Lower leg skin (tissue), 4 donors: ENCODE data around the gene MFSD12. TPM values are rescaled to one million over a fixed set of nuclear protein-coding genes. Genes with fewer than 3 reads are reported as not detected.
"Not testable (repeated sequence)": the region's sequence is repeated elsewhere in the genome, so short reads cannot be mapped to it uniquely, and the experiment has no call there.

Experiments used
- DNase-seq, 2 donors: peaks; one replicate each; pipeline ENCODE4 v3.0.0-alpha.2; 2019; ENCODE audit warnings: low spot score in 2 of 2
- H3K4me3 ChIP-seq: fragments of 200-600 bp; sonication (generic); 2 replicates; pipeline ENCODE4 v1.5.1; 2017; ENCODE audit warnings: mild to moderate bottlenecking, low read depth; ENCODE audit not compliant: poor library complexity, severe bottlenecking
- CTCF ChIP-seq, 3 donors: fragments of 450-650 bp; IDR thresholded peaks; one replicate each; pipeline ENCODE4 v1.5.1; 2016; ENCODE audit warnings: antibody characterized with exemption in 3 of 3, mild to moderate bottlenecking in 3 of 3, moderate library complexity in 2 of 3
- POLR2A ChIP-seq, 2 donors: fragments of 450-650 bp; IDR thresholded peaks; one replicate each; pipeline ENCODE4 v1.6.1; 2016 to 2017; ENCODE audit warnings: antibody characterized with exemption in 2 of 2, mild to moderate bottlenecking in 1 of 2, moderate library complexity in 1 of 2
- WGBS, 2 donors: methylation state at CpG; one replicate each; pipeline ENCODE4 v1.1.5; 2018; 5-methylcytosine and 5-hydroxymethylcytosine counted together
- intact Hi-C: fragments of 100-400 bp; cut with DNase I; formaldehyde crosslinking; loops from one replicate; pipeline ENCODE4 v1.15.0; 2023; ENCODE audit warnings: low total_unique reads
- total RNA-seq, 4 donors: library from RNA; depleted of rRNA; stranded (reverse); fragments of >200 nt; gene quantifications; one replicate each; pipeline ENCODE4 v1.1.0, GENCODE V29; 2016

MFSD12 gene
- total RNA-seq, 4 donors from 2014 or later: 43.3 to 98.2 (median 56.3) TPM

- TF ChIP-seq CTCF (IDR thresholded peaks at IDR 0.05) (no peak), POLR2A (IDR thresholded peaks at IDR 0.05) (no peak)
- DNase-seq: no peak
- 56 to 57% methylated on average over 25 to 28 of the region's 31 CpGs for WGBS, 2 donors
- H3K4me3 ChIP-seq: no peak overlapping the region
- intact Hi-C loops: no loop called here
Measured at GRCh38 chr19:3586707-3587346, 29.4 kb upstream of the MFSD12 start.

GRCh38 chr19:3586127-3586626, 28.8 kb upstream of the MFSD12 start:
- DNase-seq: no peak
- TF ChIP-seq POLR2A (IDR thresholded peaks at IDR 0.05) (no peak), CTCF (IDR thresholded peaks at IDR 0.05) (no peak)
- intact Hi-C loops: no loop called here
- no peak overlapping the region for H3K4me3 ChIP-seq
- WGBS, 2 donors: 13 to 28% methylated on average over 13 to 15 of the region's 16 CpGs

GRCh38 chr19:3585301-3586126, 28.1 kb upstream of the MFSD12 start, which contains the start of gene GIPC3:
Gene GIPC3, plus strand, starts transcription at chr19:3585478. Its CDS starts 120 bp downstream, at chr19:3585598.
- no peak for DNase-seq
- 1 to 6% methylated on average over 42 to 63 of the region's 84 CpGs for whole genome bisulfite sequencing, 2 donors
- TF ChIP-seq CTCF (IDR thresholded peaks at IDR 0.05) (no peak), POLR2A (IDR thresholded peaks at IDR 0.05) (no peak)
- H3K4me3 ChIP-seq: no peak within 1 kb of the TSS
- intact Hi-C loops: no loop called here

- intact Hi-C loops, DNase-seq, H3K4me3 ChIP-seq: not testable (repeated sequence)
- WGBS, 2 donors: 85 to 93% methylated on average over 15 of the region's 15 CpGs
Measured at GRCh38 chr19:3584036-3584802, 26.8 kb upstream of the MFSD12 start.

DNA sequence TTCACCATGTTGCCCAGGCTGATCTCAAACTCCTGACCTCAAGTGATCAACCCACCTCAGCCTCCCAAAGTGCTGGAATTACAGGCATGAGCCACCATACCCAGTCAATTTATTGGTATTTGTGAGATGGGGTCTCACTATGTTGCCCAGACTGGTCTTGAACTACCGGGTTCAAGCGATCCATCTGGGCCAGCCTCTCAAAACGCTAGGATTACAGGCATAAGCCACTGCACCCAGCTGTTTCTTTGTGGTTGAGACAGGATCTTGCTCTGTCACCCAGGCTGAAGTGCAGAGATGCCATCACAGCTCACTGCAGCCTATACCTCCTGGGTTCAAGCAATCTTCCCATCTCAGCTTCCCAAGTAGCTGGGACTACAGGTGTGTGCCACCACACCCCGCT, 24.4 kb upstream of the MFSD12 start:
- H3K4me3 ChIP-seq, intact Hi-C loops, DNase-seq: not testable (repeated sequence)
- 85 to 100% methylated on average over 4 of the region's 4 CpGs for WGBS, 2 donors

GRCh38 chr19:3580156-3580934, 23.0 kb upstream of the MFSD12 start:
- TF ChIP-seq POLR2A (IDR thresholded peaks at IDR 0.05): no peak
- TF ChIP-seq CTCF (IDR thresholded peaks at IDR 0.05): no peak
- no peak for DNase-seq
- intact Hi-C loops: no loop called here
- no peak overlapping the region for H3K4me3 ChIP-seq
- WGBS, 2 donors: 46 to 48% methylated on average over 11 of the region's 11 CpGs
